Amniotic stem cell (primary cell): ENCODE measurements around the gene PKMYT1.

Experiments
- DNase-seq: peaks from one replicate; lab custom pipeline; 2025; lab: John Stamatoyannopoulos, UW

PKMYT1 gene

DNA sequence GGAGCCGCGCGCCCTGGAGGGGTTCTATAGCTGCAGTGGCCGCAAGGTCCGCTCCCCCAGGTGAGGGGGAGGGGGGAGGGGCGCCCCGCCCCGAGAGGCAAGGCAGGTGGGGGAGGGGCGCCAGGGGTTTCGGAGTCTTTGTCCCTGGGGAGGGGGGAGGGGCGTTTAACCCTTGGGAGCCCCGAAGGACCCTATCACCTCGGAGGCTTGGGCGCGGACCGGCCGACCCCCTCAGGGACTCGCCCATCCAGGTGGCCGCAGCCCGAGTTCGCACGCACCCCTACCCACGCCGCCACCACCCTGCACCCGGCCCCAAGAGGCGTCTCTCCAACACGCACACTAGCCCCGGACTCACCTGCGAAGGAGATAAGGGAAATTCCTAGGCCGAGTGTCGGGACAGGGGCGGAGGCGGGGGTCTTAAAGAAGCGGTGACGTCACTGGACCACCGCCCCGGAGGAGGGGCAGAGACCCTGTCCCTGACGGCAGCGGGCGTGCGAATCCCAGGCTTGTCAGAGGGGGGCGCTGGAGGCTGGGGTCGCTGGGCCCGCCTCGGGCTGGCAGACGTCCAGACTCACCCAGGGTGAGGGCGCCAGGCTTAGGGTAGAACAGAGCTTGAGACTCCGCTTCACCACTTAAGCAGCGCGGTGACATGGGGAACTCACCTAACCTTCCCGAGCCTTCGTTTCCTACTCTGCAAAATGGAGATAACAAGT is 37.7 kb upstream of the PKMYT1 start, which contains the start of gene CLDN6:
CLDN6 (minus strand) TSS at position 390 of the 713 bp plus-strand sequence. CDS start 2,162 bp downstream, outside the sequence.
- no peak for DNase-seq

- DNase-seq: no peak
Measured at GRCh38 chr16:3017344-3017743, 37.1 kb upstream of the PKMYT1 start.

DNA sequence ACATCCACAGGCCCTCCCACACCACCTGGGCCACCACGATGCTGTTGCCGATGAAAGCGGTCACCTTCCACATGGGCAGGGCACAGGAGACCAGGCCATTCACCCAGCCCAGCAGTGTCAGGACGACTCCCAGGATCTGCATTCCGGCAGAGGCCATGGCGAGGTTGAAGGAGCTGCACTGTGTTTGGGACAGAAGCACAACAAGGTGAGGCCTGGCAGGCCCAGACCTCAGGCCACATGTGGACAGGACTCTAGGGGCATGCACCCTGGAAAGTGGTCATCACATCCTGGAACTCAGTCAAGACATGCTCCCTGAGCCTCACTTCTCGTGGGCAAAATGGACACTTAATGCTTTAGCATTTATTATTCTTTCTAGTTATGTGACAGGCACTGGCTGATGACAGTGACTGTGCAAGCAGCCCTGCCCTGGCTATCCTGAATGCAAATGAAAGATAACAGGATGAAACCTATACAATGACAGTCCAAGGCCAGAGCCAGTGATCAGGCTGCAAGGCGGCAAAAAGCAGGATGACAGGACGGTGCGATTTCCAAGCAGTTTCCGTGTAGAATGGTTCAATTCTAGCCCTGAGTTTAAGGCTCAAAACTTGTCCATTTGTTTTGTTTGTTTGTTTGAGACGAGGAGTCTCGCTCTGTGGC is 35.7 kb upstream of the PKMYT1 start:
- no peak for DNase-seq

- DNase-seq: no peak
Measured at GRCh38 chr16:3014971-3015370, 34.7 kb upstream of the PKMYT1 start.

GRCh38 chr16:3013998-3014690 is 33.9 kb upstream of the PKMYT1 start:
- no peak for DNase-seq

GRCh38 chr16:3013491-3013951 is 33.3 kb upstream of the PKMYT1 start:
- no peak for DNase-seq

DNA sequence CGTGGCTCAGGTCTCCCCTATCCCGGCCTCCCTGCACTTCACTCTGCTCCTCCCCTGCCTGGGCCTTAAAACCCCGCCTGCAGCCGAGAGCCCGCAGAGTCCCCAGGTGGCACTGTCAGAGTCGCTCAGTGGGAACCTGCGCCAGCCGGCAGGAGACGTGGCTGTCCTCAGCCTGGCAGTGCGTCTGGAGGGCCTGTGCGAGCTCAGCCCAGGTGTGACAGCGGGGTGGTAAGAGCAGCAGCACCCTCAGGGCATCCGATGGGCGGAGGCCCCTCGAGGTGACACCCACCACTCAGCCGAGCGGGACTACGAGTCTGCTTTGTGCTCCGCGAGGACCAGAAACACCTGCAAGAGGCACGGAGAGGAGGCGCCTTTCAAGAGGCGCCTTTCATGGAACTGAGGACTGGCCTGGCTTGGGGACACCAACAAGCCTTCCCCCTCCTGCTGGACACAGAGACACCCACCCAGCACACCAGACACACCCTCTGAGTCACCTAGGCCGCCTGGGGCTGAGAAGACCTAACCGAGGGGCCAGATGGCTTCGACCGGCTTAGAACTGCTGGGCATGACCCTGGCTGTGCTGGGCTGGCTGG is 32.7 kb upstream of the PKMYT1 start, which contains the start of gene CLDN9:
CLDN9 (plus strand) TSS at position 96 of the 593 bp plus-strand sequence; CDS start at position 536, 440 bp downstream.
- DNase-seq: no peak

DNA sequence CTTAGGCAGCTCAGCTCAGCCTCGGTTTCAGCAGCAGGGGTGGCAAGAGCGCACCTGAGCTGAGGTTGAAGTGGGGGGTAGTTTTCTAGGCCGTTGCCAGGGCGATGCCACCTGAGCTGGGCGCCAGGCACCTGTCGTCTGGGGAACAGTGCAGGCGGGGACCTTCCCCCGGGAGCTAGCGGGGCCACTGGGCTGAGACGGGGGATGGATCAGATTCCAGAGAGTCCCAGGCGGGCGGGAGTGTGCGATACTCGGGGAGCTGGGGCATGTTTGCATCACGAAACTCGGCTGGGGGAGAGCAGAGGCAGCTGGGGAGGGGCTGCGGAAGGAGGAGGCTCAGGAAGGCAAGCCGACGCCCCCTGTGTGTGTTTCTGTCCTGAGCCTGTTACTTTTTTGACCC is 32.0 kb upstream of the PKMYT1 start:
- no peak for DNase-seq

GRCh38 chr16:3010510-3010909 is 30.3 kb upstream of the PKMYT1 start:
- no peak for DNase-seq

DNA sequence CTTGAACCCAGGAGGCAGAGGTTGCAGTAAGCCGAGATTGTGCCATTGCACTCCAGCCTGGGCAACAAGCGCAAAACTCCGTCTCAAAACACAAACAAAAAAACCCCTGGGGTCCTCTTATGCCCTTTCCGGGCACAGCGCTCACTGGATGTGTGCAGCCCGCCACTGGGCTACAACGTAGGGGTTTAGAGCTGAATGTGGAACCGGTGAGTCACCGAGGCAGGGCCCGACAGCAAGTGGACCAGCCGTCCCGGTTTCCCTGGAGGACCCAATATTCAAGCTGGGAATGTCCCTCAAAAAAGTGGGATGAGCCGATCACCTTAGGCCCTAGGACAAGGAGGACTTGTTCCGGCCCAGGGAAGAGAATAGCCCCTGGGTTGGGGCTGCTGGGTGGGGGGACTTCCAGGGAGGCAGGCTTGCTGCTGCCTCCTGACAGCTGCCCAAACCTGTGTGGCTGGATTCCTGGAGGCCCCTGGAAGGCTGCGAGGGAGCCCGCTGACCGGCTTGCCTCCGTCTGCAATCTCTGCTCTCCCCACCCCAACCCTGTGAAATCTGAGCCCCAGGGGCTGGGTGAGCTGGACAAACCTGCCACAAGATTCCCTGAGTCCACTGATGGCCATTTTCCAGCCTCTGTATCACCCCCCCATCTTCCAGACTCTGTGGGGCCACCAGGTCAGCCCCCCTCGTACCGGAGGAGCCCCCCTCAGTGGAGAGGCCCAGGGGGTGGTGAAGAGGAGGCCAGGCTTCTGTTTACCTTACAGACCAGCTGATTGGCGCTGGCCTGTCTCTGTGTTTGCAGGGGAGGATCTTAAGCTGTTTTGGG is 29.5 kb upstream of the PKMYT1 start:
- DNase-seq: no peak

DNA sequence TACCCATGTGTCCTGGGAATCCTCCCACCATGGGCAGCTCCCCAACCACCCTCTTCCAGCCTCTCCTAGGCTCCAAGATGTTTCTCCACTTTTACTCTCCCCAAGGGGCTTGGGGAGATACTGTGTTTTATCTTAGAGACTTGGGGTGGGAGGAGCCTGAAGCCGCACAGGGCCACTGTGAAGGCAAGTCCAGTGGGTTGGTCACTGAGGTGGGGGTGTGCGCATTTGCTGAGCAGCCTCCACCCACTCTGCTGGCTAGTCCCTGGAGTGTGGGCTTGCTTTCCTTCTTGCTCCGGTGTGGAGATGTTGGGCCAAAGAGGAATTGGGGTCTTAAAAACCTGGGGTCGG is 28.4 kb upstream of the PKMYT1 start:
- DNase-seq: no peak

- no peak for DNase-seq
Measured at GRCh38 chr16:3007957-3008689, 27.9 kb upstream of the PKMYT1 start.

- DNase-seq: no peak
Measured at GRCh38 chr16:3007059-3007956, 27.1 kb upstream of the PKMYT1 start.

- DNase-seq: no peak
Measured at GRCh38 chr16:3004781-3005284, 24.6 kb upstream of the PKMYT1 start.

GRCh38 chr16:3004319-3004718 is 24.1 kb upstream of the PKMYT1 start:
- DNase-seq: no peak

DNA sequence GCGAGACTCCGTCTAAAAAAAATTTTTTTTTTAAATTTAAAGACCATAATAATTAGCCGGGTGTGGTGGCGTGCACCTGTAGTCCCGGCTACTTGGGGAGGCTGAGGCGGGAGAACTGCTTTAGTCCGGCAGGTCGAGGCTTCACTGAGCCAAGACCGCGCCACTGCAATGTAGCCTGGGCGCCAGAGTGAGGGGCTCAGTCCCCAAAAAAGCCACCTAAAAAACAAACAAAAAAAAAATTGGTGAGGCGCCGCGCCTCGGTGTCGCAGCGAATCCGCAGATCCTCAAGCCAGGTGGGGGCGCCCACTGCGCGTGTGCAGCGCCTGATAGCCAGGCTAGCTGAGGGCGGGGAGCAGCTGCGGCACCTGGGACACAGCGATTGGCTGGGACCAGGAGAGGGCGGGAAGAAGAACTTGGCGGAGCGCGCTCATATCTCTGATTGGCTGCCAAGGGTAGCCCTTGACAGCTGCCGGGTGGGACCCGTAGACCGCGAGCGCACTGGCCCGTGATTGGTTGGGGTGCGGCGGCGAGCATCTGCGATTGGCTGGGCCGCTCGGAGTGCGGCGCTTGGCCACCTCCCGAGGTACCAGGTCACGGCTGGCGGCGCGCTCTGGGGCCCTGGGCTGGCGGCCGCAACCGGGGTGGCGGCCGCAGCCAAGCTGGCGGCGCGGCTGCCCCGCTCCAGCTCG is 23.5 kb upstream of the PKMYT1 start:
- DNase-seq: peak; percentile 91

DNA sequence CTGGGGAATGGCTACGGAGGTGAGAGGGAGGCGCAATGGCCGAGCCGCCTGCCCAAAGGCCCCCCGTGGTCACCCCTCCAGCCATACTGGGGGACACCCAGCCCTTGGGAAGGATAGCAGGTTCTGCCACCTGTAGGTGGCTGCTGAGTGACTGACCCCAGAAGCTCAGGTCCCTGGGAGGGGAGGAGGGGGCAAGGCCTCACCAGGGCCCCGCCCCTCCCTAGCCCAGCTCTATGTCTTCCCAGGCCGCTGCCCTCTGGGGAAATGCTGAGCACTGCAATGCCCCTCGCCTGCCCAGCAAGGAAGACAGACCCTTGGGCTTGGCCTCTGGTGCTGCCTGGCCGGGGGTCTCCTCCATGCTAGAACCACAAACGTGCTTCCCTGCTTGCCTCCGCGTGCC is 21.1 kb upstream of the PKMYT1 start:
- no peak for DNase-seq

DNA sequence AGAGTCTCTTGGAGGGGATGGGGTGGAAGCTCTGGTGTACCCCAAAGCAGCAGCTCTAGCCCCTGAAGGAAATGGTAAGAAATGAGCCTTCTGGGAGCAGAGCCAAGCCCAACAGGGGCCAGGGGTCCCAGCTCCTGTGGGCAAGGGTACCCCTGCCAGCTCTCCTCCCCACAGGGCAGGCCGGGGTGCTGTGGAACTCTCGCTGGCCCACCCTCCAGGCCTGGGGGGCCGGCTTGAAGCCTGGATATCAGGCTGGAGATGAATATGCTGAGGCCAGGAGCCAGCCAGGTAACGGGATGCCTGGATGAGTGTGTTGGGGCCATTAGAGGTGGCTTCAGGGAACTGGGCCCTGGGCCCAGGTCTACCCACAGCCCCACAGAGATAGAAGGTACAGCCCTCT is 20.3 kb upstream of the PKMYT1 start:
- DNase-seq: no peak

DNA sequence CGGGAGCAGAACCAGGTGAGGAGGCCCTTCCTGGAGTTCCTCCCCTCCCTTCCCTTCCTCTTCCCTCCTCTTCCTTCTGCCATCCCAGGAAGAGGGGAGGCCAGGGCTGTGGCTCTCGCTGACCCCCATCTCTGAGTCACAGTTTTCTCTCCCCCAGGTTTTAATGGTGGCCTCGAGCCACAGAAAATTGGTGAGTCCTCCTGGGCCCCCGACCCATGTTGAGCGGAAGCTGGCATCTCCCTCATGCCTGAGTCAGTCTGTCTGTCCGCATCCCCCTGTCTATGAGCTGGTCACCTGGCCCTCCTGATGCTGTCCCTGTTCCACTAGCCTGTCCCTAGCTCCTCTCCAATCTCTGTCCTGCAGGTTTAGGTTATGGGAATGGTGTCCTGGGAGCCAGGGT is 19.7 kb upstream of the PKMYT1 start:
- DNase-seq: no peak
